HG03135 (cell line): ENCODE measurements around the gene LDAH.
A peak's percentile ranks its signal among the peaks of the same experiment; 100 is the strongest.

Source experiments
- ATAC-seq: cut with Tn5 transposase; IDR thresholded peaks from one replicate; pipeline ENCODE4 v1.9.1; 2021; ENCODE audit warnings: mild to moderate bottlenecking, moderate library complexity; ENCODE audit not compliant: unreplicated experiment

LDAH gene

DNA sequence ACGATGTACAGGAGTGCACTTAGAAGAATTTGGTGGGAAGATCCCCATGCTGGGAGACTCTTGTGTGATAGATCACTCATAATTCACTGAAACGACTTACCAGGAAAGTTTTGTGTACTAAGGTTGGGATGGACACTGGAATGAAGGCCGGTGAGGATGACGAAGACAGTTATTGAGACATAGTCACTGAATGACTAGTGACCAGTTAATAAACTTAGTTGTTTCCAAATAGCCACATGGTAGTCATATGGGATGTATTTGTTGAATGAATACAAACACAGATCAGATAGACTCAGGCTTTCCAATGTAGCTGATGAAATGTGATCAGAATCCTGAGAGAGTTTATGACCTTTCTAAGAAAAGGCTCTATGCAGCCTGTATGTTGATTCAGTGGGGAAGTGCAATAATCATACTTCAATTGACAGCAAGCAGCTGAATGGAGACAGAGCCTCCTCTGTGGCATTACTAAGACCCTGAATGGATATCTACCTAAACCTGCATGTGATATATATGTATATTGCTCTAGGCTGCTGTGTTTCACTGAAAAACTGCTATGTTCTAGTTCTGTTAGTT, 135.6 kb downstream of the LDAH start:
- no peak for ATAC-seq

DNA sequence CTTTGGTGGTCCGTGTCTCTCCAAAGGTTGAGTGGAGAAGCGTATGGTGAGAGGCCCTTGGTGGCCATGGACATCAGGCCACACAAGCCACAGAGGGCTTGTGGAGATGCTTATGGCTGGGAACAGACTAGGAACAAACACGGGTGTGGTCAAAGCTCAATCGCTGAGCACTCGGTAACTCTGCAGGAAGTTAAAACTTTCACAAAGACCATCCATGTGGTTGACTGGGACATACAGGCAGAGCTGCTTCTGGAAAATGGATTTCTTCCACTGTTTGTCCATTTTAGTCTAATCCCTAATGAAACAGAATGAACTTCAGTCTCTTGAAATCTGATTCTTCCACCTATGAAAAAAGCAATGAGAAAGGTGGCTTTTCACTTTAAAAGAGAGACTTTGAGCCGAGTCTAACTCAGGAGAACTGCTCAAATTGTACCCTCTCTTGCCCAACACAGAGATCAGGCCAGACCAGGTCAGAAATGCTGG, 138.3 kb downstream of the LDAH start:
- ATAC-seq: no peak

DNA sequence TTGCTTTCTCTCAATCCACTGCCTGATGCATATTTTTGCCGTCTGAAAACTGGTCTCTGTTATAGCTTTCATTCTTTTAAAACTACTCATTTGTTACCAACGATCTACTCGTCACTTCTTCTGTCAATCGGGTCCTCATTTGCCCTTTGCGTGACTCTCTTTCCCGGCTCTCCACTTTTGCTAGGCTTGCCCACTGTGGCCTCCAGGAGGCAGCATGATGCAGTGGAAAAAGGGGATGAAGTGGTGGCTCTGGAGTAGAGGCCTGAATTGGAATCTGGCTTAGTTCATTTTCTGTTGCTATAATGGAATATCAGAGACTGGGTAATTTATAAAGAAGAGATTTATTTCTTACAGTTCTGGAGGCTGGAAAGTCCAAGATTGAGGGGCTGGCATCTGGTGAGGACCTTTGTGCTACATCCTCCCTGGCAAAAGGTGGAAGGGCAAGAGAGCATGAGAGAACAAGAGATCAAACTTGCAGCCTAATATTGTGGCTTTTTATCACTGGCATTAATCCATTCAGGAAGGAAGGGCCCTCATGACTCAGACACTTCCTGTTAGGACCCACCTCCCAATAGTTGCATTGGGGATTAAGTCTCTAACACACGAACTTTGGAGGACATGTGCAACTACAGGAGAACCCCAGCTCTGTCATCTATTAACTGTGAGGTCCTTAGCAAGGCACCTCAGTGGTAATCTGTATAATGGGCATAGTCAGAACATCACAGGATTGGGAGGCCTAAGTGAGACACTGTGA, 140.6 kb downstream of the LDAH start:
- no peak for ATAC-seq

DNA sequence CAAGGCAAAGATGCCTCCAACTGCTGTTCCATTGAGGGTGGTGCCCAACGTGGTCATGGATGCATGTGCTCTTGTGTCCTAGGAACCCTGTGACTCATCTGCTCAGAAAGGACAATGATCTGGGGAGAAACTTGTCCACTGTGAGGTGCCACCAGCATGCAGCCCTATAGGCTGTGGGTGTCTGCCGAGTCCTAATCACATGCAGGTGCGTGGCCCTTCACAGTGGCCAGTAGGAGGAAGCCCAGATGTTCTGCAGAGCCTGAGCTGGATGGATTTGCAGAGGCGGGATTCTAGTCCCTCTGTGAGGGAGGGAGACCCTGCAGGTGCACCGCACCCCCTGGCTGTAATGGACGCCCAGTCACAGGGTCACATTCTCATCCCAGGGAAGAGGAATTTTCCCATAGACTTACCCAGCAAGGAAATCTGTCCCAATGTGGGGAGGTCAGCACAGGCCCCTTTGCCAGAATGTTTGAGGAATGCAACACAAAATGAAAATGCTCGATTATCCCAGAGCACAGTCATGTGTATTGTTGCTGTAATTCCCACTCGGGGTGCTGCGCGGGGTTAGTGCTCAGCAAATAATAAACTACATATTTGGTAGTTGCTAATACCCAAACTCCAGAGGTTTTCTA, 142.0 kb downstream of the LDAH start:
- no peak for ATAC-seq

DNA sequence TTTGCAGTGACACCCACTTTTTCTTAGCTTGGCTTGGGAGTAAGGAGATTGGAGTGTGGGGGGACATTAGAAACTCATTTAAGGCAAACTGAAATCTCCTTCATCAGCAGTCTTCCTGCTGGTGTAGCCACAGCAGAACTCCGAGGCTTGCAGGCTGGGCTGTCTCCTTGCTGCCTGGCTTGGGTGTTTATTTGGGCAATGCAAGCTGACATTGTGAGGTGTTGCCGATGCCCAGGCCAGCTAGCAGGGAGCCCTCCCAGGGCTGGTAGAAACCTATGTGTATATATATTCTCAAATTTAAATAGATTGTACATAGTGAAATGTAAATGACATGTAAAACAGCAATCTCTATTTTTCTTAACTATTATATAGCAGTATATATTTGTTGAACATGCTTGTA, 144.1 kb downstream of the LDAH start:
- no peak for ATAC-seq

DNA sequence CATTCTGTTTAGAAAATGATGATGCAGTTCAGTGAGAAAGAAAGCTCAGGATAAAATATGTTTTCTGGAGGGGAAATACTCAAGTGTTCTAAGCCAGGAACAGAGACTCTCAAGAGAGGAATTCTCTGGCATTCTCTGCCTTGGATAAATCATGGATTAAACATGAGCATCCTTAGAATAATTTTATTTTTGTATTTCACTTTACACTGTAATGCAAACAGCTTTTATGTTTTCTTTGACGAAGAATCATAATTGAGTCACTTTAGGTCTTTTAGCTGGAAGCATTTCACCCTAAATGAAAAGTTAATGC, 144.9 kb downstream of the LDAH start:
- ATAC-seq: no peak

DNA sequence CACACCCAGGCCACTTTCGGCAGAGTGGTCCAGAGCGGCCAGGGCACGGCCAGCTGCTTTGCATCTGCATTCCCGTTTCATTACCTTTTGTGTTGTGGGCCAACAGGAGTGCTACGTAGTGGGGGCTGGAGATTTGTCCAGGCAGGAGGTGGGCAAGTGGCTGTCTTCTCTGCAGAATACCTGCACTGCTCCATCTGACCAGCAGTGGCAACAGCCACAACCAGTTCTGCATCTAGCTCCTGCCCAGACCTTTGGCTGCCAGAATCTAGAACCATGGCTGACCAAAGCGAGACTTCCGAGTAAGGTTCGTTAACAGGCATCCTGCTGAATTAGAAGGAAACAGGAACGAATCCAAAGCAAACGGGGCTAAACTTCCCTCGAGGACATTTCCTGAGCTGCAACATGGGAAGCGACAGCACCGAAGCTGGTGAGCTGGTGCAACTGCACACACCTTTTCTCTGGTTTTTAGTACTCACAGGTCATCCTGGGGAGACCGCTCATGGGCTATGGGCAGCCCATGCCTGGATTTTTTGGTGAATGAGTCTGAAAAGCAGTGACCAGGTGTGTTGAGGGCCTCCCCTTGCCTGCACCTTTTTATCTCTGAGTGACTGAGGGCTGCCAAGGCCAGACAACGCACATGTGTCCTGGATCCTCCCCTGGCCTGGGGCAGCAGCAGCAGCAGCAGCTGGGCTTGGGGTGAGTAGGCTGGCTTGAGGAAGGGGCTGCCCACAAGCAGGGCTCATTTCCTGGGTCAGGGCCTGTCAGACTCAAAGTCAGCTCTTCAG, 145.4 kb downstream of the LDAH start:
- peak; percentile 39 for ATAC-seq

DNA sequence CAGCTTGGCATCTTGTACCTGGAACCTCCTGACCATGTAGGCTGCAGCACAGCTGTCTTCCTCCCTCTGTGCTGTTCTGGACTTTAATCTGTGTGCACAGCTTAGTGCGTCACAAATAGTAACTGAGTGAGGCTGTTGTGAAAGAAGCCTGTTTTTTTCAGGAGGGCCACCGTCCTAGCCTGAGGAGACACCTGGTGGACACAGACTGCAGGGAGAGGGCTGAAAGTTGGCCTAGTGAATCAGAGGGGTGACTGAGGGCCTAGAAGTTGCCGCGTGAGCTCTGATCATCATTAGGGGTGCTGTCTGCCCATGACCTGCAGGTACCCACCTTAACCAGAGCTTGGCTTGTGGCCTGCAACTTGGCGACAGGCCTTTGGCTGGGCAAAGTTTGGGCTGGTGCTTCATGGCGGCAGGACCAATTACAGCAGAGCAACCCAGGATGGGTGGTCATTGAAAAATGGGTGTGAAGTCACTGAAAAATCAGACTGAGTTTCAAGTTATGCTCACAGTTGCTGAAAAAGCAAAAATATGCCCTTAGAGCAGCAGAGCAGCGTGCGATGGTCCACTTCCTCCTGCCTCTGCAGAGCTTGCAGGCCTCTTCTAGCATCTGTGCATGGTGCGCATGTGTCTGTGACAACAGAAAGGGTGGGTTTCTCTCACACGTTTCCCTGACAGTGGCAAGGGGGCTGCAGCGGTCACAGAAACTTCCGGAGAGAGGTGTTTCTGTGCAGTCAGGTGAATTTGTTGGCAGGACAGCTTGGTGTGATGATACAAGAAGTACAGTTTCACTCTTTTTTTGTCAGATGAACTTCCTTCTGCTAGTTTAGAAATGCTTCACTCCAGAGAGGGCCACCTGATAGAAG, 146.3 kb downstream of the LDAH start:
- peak; percentile 85 for ATAC-seq

DNA sequence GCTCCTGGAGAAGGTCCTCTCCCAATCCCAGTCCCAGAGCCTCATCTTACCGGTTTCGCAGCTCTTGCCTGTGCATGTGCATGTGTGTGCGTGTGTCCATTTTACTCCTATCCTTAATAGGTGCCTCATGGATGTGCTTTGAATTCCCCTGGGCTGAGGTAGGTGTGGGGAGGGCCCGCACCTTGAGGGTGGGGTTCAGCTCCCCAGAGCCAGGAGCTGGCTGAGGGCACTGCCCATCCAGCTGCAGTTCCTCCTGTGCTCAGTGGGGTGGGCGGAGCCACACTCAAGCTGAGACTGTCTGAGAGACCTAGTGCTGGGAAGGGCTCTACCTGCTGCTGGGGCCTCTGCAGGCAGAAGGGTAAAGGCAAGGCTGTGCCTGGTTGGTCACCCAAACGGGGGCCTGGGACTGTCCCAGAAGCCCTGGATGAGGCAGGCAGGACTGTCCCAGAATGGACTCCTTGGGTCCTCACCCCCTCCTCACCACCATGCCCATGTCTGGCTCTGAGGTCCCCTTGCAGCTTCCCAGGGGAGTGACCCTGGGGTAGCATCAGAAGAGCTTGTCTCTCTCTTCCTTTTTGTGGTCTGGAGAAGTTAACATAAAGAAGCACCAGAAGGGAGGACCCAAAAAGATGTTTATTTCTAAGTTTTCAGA, 147.1 kb downstream of the LDAH start:
- ATAC-seq: peak; percentile 58

DNA sequence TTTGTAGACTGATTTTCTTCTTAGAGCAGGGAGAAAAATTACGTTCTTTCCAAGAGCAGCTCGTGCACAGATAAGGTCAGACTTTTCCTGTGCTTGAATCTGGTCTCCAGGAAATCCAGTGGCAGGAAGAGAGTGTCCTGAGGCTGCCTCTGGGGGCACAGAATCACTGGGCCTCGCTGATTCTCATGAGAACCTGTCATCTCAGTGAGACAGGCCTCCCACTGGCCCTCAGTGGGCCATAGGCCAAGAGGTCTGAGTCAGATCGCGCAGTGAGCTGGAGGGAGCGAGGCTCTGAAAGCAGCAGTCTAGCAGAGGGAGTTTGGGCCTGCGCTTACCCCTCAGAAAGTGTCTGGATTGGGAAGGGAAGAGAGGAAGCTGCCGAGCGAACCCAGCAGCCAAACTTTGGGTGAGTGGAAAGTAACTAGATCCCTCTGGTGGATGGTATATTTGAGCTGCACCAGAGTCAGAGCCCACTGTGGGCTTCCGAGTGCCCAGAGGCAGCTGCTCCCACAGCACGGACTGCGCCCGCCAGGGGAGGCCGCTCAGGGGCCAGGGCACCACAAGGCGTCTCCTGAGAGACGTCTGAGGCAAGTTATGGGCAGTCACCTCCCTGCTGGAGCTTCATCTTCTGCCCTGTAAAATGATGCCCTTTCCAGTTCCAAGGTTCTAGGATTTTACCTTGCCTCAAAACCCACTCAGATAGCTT, 147.8 kb downstream of the LDAH start:
- ATAC-seq: no peak

DNA sequence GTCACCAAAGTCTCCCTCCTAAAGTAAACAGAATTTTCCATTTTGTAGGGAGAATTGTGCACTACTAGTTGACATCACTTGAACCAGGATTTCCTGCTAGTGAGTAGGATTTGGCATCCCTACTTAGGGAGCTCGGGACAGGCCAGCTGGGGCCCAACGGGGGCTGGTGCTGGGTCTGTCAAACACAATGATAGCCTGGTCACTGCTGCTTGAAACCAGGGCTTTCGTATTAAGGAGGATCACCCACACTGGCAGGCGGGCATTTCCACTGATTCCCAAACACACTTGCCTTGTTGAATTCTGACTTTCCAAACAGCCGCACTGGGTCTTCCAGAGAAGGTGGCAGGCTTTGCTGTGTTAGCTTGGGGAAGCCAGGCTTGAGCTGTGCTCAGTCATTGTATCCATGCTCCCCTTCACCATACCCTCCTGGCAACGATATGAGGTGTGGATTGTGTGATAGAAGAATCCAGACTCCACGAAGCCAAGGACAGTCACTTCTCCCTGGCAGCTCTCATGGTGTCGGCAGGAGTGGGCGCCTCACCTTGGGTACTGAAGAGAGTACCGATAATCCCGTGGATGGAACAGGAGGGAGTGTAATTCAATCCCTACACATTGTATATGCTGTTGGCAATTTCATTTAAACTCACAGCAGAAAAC, 148.5 kb downstream of the LDAH start:
- no peak for ATAC-seq

DNA sequence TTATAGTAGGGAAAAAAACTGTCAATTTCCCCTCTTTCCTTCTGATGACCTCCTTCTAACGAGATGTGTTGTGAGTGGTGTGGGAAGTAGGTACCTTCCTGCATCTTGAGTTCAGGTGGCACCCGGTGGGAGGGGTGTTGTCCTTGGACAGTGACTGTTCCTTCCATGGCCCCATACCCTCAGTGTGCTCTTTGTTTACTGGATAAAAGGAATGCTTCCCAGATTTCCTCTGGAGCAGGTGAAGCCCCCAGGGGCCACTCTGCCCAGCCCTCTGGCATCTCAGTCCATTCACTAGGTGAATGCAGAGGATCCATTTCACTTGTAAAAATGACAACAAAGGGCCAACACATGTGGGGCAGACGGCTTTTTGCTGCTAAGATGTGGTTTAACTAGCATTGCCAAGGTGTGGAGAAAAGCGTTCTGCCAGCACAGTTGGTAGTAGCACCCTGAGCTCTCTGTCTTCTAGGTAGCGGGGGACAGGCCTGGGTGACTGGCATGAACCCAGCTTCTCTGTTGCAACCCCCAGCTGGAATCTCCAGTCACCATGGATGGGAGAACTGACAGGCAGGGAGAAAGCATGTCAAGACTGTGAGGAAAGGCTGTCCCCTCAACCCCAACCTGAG, 149.1 kb downstream of the LDAH start:
- ATAC-seq: no peak

DNA sequence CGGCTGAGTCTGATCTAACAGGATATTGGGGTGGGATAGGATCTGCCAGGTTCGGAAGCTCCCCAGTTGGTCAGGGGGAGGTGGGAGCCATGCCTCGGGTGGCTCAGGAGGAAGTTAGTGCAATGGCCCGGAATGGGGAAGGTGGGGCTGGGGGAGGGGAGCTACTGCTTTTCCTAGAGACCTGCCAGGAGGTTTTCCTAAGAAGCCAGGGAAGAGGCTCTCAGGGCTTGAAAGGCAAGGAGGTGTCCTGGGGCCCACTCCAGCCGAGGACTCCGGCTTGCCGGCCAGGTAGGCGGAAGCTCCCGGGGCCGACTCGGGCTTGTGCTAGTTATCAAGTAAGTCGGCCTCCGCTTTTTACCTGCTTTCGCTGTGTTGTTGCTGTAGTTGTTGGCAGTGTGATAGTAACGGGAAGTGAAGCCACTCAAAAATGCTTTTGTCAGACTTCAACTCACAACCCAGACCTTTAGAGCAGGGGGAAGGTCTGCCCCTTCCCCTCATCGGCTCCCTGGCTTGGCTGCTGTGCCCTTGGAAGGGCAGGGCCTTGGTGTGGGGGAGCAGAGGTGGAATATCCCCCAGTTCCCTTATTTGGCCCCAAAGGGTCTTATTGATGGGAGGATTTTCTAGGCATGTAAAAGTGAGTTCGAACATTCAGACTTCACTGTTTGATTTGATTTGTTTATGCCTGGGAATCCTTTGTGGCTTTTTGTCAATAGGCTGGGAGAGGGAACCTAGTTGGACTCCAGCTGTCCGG, 150.5 kb downstream of the LDAH start:
- no peak for ATAC-seq

DNA sequence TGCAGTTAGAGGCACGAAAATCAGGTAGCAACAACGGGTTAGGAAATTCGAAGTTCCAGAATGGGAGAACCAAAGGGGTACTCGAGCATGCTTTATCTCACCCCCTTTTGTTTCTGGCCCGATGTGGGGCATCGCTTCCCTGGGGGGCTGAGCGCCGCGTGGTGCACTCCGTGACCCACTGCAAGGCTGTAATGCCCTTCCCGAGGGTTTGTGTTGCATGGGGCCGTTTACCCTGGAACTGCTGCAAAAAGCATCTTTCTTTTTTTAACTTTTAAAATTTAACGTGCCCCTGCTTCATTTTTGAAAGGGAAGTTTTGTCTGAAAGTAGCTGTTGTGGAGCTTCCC, 151.2 kb downstream of the LDAH start:
- ATAC-seq: no peak

DNA sequence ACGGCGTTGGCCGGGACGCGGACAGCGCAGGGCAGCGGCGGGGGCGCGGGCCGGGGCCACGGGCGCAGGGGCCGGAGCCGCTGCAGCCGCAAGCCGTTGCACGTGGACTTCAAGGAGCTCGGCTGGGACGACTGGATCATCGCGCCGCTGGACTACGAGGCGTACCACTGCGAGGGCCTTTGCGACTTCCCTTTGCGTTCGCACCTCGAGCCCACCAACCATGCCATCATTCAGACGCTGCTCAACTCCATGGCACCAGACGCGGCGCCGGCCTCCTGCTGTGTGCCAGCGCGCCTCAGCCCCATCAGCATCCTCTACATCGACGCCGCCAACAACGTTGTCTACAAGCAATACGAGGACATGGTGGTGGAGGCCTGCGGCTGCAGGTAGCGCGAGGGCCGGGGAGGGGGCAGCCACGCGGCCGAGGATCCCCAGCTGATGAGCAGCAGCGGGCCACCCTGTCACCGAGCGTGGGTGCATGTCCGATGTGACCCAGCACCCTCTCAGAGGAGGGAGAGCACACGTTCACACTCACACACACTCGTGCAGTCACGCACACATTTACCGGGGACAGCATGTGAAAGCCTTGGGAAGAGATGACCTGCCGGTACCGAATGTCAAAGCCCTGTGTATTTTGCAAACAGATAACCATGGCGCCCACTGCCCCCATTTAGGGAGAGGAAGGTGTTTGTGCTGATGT, 151.7 kb downstream of the LDAH start:
- no peak for ATAC-seq

DNA sequence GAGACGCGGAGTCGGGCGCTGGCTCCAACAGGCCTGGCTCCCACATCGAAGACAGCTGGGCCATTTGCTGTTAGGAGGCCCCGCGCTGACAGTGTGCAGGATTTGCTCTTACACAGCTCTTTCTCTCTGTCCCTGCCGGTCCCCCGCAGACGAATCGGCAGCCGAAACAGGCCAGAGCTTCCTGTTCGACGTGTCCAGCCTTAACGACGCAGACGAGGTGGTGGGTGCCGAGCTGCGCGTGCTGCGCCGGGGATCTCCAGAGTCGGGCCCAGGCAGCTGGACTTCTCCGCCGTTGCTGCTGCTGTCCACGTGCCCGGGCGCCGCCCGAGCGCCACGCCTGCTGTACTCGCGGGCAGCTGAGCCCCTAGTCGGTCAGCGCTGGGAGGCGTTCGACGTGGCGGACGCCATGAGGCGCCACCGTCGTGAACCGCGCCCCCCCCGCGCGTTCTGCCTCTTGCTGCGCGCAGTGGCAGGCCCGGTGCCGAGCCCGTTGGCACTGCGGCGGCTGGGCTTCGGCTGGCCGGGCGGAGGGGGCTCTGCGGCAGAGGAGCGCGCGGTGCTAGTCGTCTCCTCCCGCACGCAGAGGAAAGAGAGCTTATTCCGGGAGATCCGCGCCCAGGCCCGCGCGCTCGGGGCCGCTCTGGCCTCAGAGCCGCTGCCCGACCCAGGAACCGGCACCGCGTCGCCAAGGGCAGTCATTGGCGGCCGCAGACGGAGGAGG, 152.4 kb downstream of the LDAH start:
- no peak for ATAC-seq
